Caco-2 (cell line): ENCODE results near the gene FAM98C. TPM values are rescaled to one million over a fixed set of nuclear protein-coding genes. Genes with fewer than 3 reads are reported as not detected.
"Not testable (repeated sequence)": the region's sequence is repeated elsewhere in the genome, so short reads cannot be mapped to it uniquely, and the experiment has no call there.

ENCODE experiments used
- BruUV-seq: library from RNA; stranded (reverse); fragments of 400-500 nt; replicated peaks from 2 replicates; lab custom pipeline; 2021; lab: Mats Ljungman, UMichigan
- CTCF ChIA-PET: fragments of 300-600 bp; sonication (Branson Sonifier 250); formaldehyde crosslinking; loops from one replicate; lab custom pipeline; 2022; ENCODE audit warnings: antibody characterized with exemption; lab: Charles Lee
- POLR2A ChIA-PET: fragments of 300-600 bp; sonication (Branson Sonifier 250); formaldehyde crosslinking; loops from one replicate; lab custom pipeline; 2022; ENCODE audit warnings: antibody characterized with exemption; lab: Charles Lee
- DNase-seq, 2 experiments: peaks; one replicate each; pipeline versions ENCODE4 v3.0.0 to v3.0.0-alpha.2; 2020 to 2022
- H3K27me3 ChIP-seq: replicated peaks from 2 replicates; pipeline ENCODE4 v1.6.0; 2011; ENCODE audit warnings: low read length; ENCODE audit not compliant: control insufficient read depth, insufficient read depth
- H3K36me3 ChIP-seq: 2 replicates; pipeline ENCODE4 v1.5.1; 2011; ENCODE audit warnings: low read length; ENCODE audit not compliant: control insufficient read depth, insufficient read depth
- H3K4me1 ChIP-seq: fragments of 250-450 bp; sonication (Bioruptor Pico); 2 replicates; pipeline ENCODE4 v1.5.1; 2020; ENCODE audit warnings: mild to moderate bottlenecking
- H3K4me3 ChIP-seq: 2 replicates; pipeline ENCODE4 v1.5.1; 2011; ENCODE audit warnings: low read depth, mild to moderate bottlenecking, control low read depth, low read length
- H3K9me3 ChIP-seq: fragments of 250-450 bp; sonication (Bioruptor Pico); 2 replicates; pipeline ENCODE4 v1.5.1; 2020; ENCODE audit warnings: mild to moderate bottlenecking, moderate library complexity
- H3K27ac Mint-ChIP-seq: one replicate; pipeline ENCODE4 v1.8.0; 2022; ENCODE audit warnings: mixed read lengths; ENCODE audit not compliant: unreplicated experiment
- H3K27me3 Mint-ChIP-seq: one replicate; pipeline ENCODE4 v1.8.0; 2022; ENCODE audit warnings: mixed read lengths; ENCODE audit not compliant: insufficient read depth, unreplicated experiment
- H3K36me3 Mint-ChIP-seq: one replicate; pipeline ENCODE4 v1.8.0; 2022; ENCODE audit warnings: mild to moderate bottlenecking, mixed read lengths; ENCODE audit not compliant: insufficient read depth, unreplicated experiment
- H3K4me1 Mint-ChIP-seq: one replicate; pipeline ENCODE4 v1.8.0; 2022; ENCODE audit warnings: low read depth, mixed read lengths; ENCODE audit not compliant: unreplicated experiment
- H3K4me3 Mint-ChIP-seq: one replicate; pipeline ENCODE4 v1.8.0; 2022; ENCODE audit warnings: mild to moderate bottlenecking, moderate library complexity, mixed read lengths; ENCODE audit not compliant: unreplicated experiment
- H3K9me3 Mint-ChIP-seq: one replicate; pipeline ENCODE4 v1.8.0; 2022; ENCODE audit warnings: mixed read lengths; ENCODE audit not compliant: unreplicated experiment
- CTCF ChIP-seq, 2 experiments: fragments of 200-600 bp in 1 of 2; IDR thresholded peaks; 1 replicate in 1 of 2; 2 replicates in 1 of 2; pipeline versions ENCODE4 v1.5.1 to v1.8.0; 2011 to 2022; ENCODE audit warnings: antibody characterized with exemption in 1 of 2, control low read depth in 1 of 2, inconsistent platforms in 1 of 2, low read depth in 1 of 2, low read length in 1 of 2, mild to moderate bottlenecking in 1 of 2, moderate library complexity in 1 of 2; ENCODE audit not compliant: insufficient read depth in 1 of 2, severe bottlenecking in 1 of 2, unreplicated experiment in 1 of 2
- intact Hi-C: fragments of 100-400 bp; cut with micrococcal nuclease; formaldehyde crosslinking; loops from one replicate; pipeline ENCODE4 v1.10.0; 2022; ENCODE audit not compliant: unreplicated experiment
- total RNA-seq: library from RNA; stranded (reverse); gene quantifications from 2 replicates; pipeline ENCODE4 v1.2.3, GENCODE V29; 2022

FAM98C gene
- total RNA-seq, 1 experiment from 2014 or later = 19.7 TPM

- Histone ChIP-seq H3K9me3 (no peaks in the 10 kb centered on the region), H3K4me1 (peaks cover 17% of the 10 kb centered on the region), H3K27me3 (no peaks in the 10 kb centered on the region), H3K4me3 (no peak overlapping the region), H3K36me3 (no peaks in the 10 kb centered on the region)
- H3K36me3 Mint-ChIP-seq = peaks cover 14% of the 10 kb centered on the region
- DNase-seq = no peak
- ChIA-PET POLR2A (no interaction called here), CTCF (interaction anchor here (0.6 to 5.2 kb wide), 2 partner anchors 8 to 136 kb away, joined by 3 to 22 read pairs; partner anchors contain the start of gene FAM98C)
- BruUV-seq = no TSS peak
- H3K9me3 Mint-ChIP-seq = no peaks in the 10 kb centered on the region
- H3K4me1 Mint-ChIP-seq = peaks cover 6% of the 10 kb centered on the region
- H3K27me3 Mint-ChIP-seq = no peaks in the 10 kb centered on the region
- H3K27ac Mint-ChIP-seq = peak overlapping the region; percentile 29
- TF ChIP-seq CTCF (IDR thresholded peaks at IDR 0.05; ENCODE audit: insufficient read depth in 1 of 2, low read depth in 1 of 2, low read length in 1 of 2, severe bottlenecking in 1 of 2, unreplicated experiment in 1 of 2) = no peak
- H3K4me3 Mint-ChIP-seq = no peak overlapping the region
- intact Hi-C loops = no loop called here
Observed at GRCh38 chr19:38411041-38411712, 8.3 kb downstream of the FAM98C start.

GRCh38 chr19:38411898-38412297 lies 9.0 kb downstream of the FAM98C start:
- POLR2A ChIA-PET, H3K27me3 ChIP-seq, H3K4me3 Mint-ChIP-seq, H3K27me3 Mint-ChIP-seq, H3K36me3 ChIP-seq, intact Hi-C loops, H3K27ac Mint-ChIP-seq, DNase-seq, H3K9me3 ChIP-seq, H3K4me3 ChIP-seq, H3K4me1 Mint-ChIP-seq, BruUV-seq, H3K9me3 Mint-ChIP-seq: not testable (repeated sequence)
- H3K36me3 Mint-ChIP-seq = peaks cover 12% of the 10 kb centered on the region
- H3K4me1 ChIP-seq = peaks cover 17% of the 10 kb centered on the region
- CTCF ChIA-PET = interaction anchor here (5.2 kb wide), 1 partner anchor 9 kb away, joined by 22 read pairs; the partner anchor contains the start of gene FAM98C

- Histone ChIP-seq H3K27me3 (no peaks in the 10 kb centered on the region), H3K9me3 (no peaks in the 10 kb centered on the region), H3K4me3 (no peak overlapping the region), H3K4me1 (peaks cover 20% of the 10 kb centered on the region), H3K36me3 (no peaks in the 10 kb centered on the region)
- intact Hi-C loops = no loop called here
- H3K27me3 Mint-ChIP-seq = no peaks in the 10 kb centered on the region
- CTCF ChIA-PET = interaction anchor here (5.2 kb wide), 1 partner anchor 9 kb away, joined by 22 read pairs; the partner anchor contains the start of gene FAM98C
- no peak overlapping the region for H3K4me3 Mint-ChIP-seq
- no peak for DNase-seq
- TF ChIP-seq CTCF (IDR thresholded peaks at IDR 0.05; ENCODE audit: insufficient read depth in 1 of 2, low read depth in 1 of 2, low read length in 1 of 2, severe bottlenecking in 1 of 2, unreplicated experiment in 1 of 2) = no peak
- no peak overlapping the region for H3K27ac Mint-ChIP-seq
- H3K9me3 Mint-ChIP-seq = no peaks in the 10 kb centered on the region
- peaks cover 13% of the 10 kb centered on the region for H3K4me1 Mint-ChIP-seq
- POLR2A ChIA-PET = no interaction called here
- BruUV-seq = no TSS peak
- H3K36me3 Mint-ChIP-seq = peaks cover 6% of the 10 kb centered on the region
Observed at GRCh38 chr19:38412491-38412890, 9.6 kb downstream of the FAM98C start.
